HG03354 (cell line): ENCODE results near the gene EHF.
A peak's percentile ranks its signal among the peaks of the same experiment; 100 is the strongest.

ENCODE experiments used
- ATAC-seq: cut with Tn5 transposase; IDR thresholded peaks from one replicate; pipeline ENCODE4 v1.9.1; 2021; ENCODE audit warnings: mild to moderate bottlenecking; ENCODE audit not compliant: unreplicated experiment, poor library complexity, severe bottlenecking

EHF gene

GRCh38 chr11:34641456-34641855 is 20.6 kb downstream of the EHF start:
- ATAC-seq, result no peak

GRCh38 chr11:34642001-34642554 is 21.2 kb downstream of the EHF start:
- ATAC-seq, result no peak

- ATAC-seq, result no peak
Observed at GRCh38 chr11:34642873-34643272, 22.0 kb downstream of the EHF start.

- ATAC-seq, result no peak
Observed at GRCh38 chr11:34643311-34643710, 22.4 kb downstream of the EHF start.

GRCh38 chr11:34643846-34644245 is 23.0 kb downstream of the EHF start:
- no peak for ATAC-seq

- ATAC-seq, result no peak
Observed at GRCh38 chr11:34644669-34645406, 23.9 kb downstream of the EHF start.

GRCh38 chr11:34646431-34646830 is 25.5 kb downstream of the EHF start:
- no peak for ATAC-seq

GRCh38 chr11:34647131-34647530 is 26.2 kb downstream of the EHF start:
- ATAC-seq, result no peak

GRCh38 chr11:34647532-34647931 is 26.6 kb downstream of the EHF start:
- ATAC-seq, result no peak

- ATAC-seq, result no peak
Observed at GRCh38 chr11:34648036-34648435, 27.1 kb downstream of the EHF start.

- no peak for ATAC-seq
Observed at GRCh38 chr11:34649597-34649996, 28.7 kb downstream of the EHF start.

- peak; percentile 93 for ATAC-seq
Observed at GRCh38 chr11:34650528-34650927, 29.6 kb downstream of the EHF start.

GRCh38 chr11:34651551-34651950 is 30.7 kb downstream of the EHF start:
- no peak for ATAC-seq

GRCh38 chr11:34652191-34652973 is 31.5 kb downstream of the EHF start:
- ATAC-seq, result no peak

GRCh38 chr11:34653031-34653430 is 32.1 kb downstream of the EHF start:
- ATAC-seq, result no peak

GRCh38 chr11:34653851-34654482 is 33.1 kb downstream of the EHF start:
- ATAC-seq, result no peak

- ATAC-seq, result no peak
Observed at GRCh38 chr11:34654483-34655334, 33.8 kb downstream of the EHF start.

GRCh38 chr11:34655335-34656008 is 34.6 kb downstream of the EHF start:
- no peak for ATAC-seq

- no peak for ATAC-seq
Observed at GRCh38 chr11:34656062-34656720, 35.3 kb downstream of the EHF start.
